Measurements from ENCODE around the gene SDSL. TPM values are rescaled to one million over a fixed set of nuclear protein-coding genes. Genes with fewer than 3 reads are reported as not detected.

Gene SDSL
- total RNA-seq, 1 experiment from 2014 or later = 0.52 TPM

GRCh38 chr12:113435367-113435766, 13.2 kb downstream of the SDSL start:
- peaks cover 2% of the 10 kb centered on the region for H3K9me3 Mint-ChIP-seq
- no peaks in the 10 kb centered on the region for H3K36me3 Mint-ChIP-seq
- CTCF ChIA-PET = interaction anchor here (3.8 kb wide), 1 partner anchor 10 kb away, joined by 21 read pairs; no protein-coding TSS in a partner anchor
- H3K4me1 Mint-ChIP-seq = peaks cover 3% of the 10 kb centered on the region; the same call in 1 of the 2 replicates
- ATAC-seq (no peak), DNase-seq (ENCODE audit: low spot score) (no peak)
- H3K4me3 Mint-ChIP-seq = no peak overlapping the region
- H3K27ac Mint-ChIP-seq = no peak overlapping the region
- POLR2A ChIA-PET = interaction anchor here (0.6 kb wide), 2 partner anchors 30 to 87 kb away, joined by 3 read pairs; no protein-coding TSS in a partner anchor
- peaks cover 2% of the 10 kb centered on the region; the same call in 1 of the 2 replicates for H3K27me3 Mint-ChIP-seq (ENCODE audit: low read depth)
- TF ChIP-seq CREM (CRISPR knock-in tag; IDR thresholded peaks at IDR 0.05) (no peak), ELF4 (CRISPR knock-in tag; IDR thresholded peaks at IDR 0.05; ENCODE audit: low read depth) (no peak), ZNF317 (CRISPR knock-in tag; IDR thresholded peaks at IDR 0.05; ENCODE audit: borderline replicate concordance, low read depth) (no peak), ATF1 (CRISPR knock-in tag; IDR thresholded peaks at IDR 0.05) (no peak), ZNF121 (CRISPR knock-in tag; IDR thresholded peaks at IDR 0.05) (no peak), JAZF1 (CRISPR knock-in tag; IDR thresholded peaks at IDR 0.05) (no peak), NR1H2 (CRISPR knock-in tag; IDR thresholded peaks at IDR 0.05) (no peak), CBFB (CRISPR knock-in tag; IDR thresholded peaks at IDR 0.05; ENCODE audit: low read depth) (no peak), ZNF138 (CRISPR knock-in tag; conservative IDR thresholded peaks at IDR 0.05) (no peak), SOX15 (CRISPR knock-in tag; IDR thresholded peaks at IDR 0.05) (no peak), TEAD1 (CRISPR knock-in tag; IDR thresholded peaks at IDR 0.05) (no peak), FOXJ3 (CRISPR knock-in tag; IDR thresholded peaks at IDR 0.05; ENCODE audit: borderline replicate concordance) (no peak)
- TF ChIP-seq, protein P1, sequence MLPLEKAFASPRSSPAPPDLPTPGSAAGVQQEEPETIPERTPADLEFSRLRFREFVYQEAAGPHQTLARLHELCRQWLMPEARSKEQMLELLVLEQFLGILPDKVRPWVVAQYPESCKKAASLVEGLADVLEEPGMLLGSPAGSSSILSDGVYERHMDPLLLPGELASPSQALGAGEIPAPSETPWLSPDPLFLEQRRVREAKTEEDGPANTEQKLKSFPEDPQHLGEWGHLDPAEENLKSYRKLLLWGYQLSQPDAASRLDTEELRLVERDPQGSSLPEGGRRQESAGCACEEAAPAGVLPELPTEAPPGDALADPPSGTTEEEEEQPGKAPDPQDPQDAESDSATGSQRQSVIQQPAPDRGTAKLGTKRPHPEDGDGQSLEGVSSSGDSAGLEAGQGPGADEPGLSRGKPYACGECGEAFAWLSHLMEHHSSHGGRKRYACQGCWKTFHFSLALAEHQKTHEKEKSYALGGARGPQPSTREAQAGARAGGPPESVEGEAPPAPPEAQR (CRISPR knock-in tag; IDR thresholded peaks at IDR 0.05) = no peak
- TF ChIP-seq, protein P2, sequence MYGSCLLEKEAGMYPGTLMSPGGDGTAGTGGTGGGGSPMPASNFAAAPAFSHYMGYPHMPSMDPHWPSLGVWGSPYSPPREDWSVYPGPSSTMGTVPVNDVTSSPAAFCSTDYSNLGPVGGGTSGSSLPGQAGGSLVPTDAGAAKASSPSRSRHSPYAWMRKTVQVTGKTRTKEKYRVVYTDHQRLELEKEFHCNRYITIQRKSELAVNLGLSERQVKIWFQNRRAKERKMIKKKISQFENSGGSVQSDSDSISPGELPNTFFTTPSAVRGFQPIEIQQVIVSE (CRISPR knock-in tag; IDR thresholded peaks at IDR 0.05; ENCODE audit: borderline replicate concordance) = no peak

- Mint-ChIP-seq H3K36me3 (no peaks in the 10 kb centered on the region), H3K4me1 (peaks cover 3% of the 10 kb centered on the region; the same call in 1 of the 2 replicates), H3K4me3 (no peak overlapping the region), H3K27ac (no peak overlapping the region), H3K27me3 (ENCODE audit: low read depth) (peaks cover 2% of the 10 kb centered on the region; the same call in 1 of the 2 replicates), H3K9me3 (no peaks in the 10 kb centered on the region)
- ATAC-seq (no peak), DNase-seq (ENCODE audit: low spot score) (no peak)
- ChIA-PET POLR2A (no interaction called here), CTCF (interaction anchor here (0.7 to 3.8 kb wide), 3 partner anchors 11 to 36 kb away, joined by 3 to 21 read pairs (median 3); no protein-coding TSS in a partner anchor)
- TF ChIP-seq ZNF281 (CRISPR knock-in tag; IDR thresholded peaks at IDR 0.05) (no peak), PRDM15 (CRISPR knock-in tag; IDR thresholded peaks at IDR 0.05) (no peak), RORB (CRISPR knock-in tag; IDR thresholded peaks at IDR 0.05) (no peak)
- TF ChIP-seq, protein P1 (CRISPR knock-in tag; IDR thresholded peaks at IDR 0.05) = no peak
Observed at GRCh38 chr12:113436586-113436985, 14.4 kb downstream of the SDSL start.
